Right ventricle myocardium inferior (tissue), 1 donor: Measurements from ENCODE around the gene KPNA4. TPM values are rescaled to one million over a fixed set of nuclear protein-coding genes. Genes with fewer than 3 reads are reported as not detected.
"Not testable (repeated sequence)": the region's sequence is repeated elsewhere in the genome, so short reads cannot be mapped to it uniquely, and the experiment has no call there.

Experiments used
- ATAC-seq: fragments of 200-7000 bp; cut with Tn5 transposase; one replicate; pipeline ENCODE4 v1.9.1; 2020; ENCODE audit warnings: mild to moderate bottlenecking, moderate library complexity
- DNase-seq: peaks from one replicate; pipeline ENCODE4 v3.0.0; 2021; ENCODE audit errors: missing footprints
- intact Hi-C: fragments of 100-400 bp; cut with DNase I; formaldehyde crosslinking; loops from one replicate; pipeline ENCODE4 v1.11.0; 2022
- long read RNA-seq: library from polyadenylated mRNA; unstranded; transcript quantifications from one replicate; pipeline ENCODE4 v2.0.0, GENCODE V29; 2021
- total RNA-seq: library from RNA; stranded (reverse); fragmentation: NEBNext Ultra II Directional; extraction: Animal tissue kit (Norgen Biotek cat#: 25700); gene quantifications from one replicate; pipeline ENCODE4 v1.2.1, GENCODE V29; 2021
- donor health status: DM: no; HTN: yes; CAD: no; lungs with severe emphysema.

Gene KPNA4
- total RNA-seq: 120 TPM
- long read RNA-seq, full-length matches to known transcripts: 83 of 94 reads
- long read RNA-seq, partial matches to known transcripts: 9 of 94 reads
- long read RNA-seq, other reads (novel, unspliced or antisense): 2 of 94 reads

- peak; percentile 99 for DNase-seq
- ATAC-seq: peak; percentile 98
- intact Hi-C loops: loop anchor here (5.0 kb wide), 1 partner anchor 192 kb away; the partner anchor contains the start of gene PPM1L
Measured at GRCh38 chr3:160565442-160566403, at the start of gene KPNA4. Gene KPNA4 (minus strand): TSS chr3:160565571. CDS start chr3:160565282, 289 bp downstream.

GRCh38 chr3:160613661-160614060 lies 48.3 kb upstream of the KPNA4 start:
- DNase-seq: no peak
- ATAC-seq: no peak
- intact Hi-C loops: no loop called here

GRCh38 chr3:160612386-160613075 lies 47.2 kb upstream of the KPNA4 start:
- DNase-seq (no peak), ATAC-seq (no peak)
- intact Hi-C loops: no loop called here

GRCh38 chr3:160611141-160611540 lies 45.8 kb upstream of the KPNA4 start:
- no peak for DNase-seq
- no peak for ATAC-seq
- intact Hi-C loops: no loop called here

- DNase-seq (no peak), ATAC-seq (no peak)
- intact Hi-C loops: no loop called here
Measured at GRCh38 chr3:160608870-160609269, 43.5 kb upstream of the KPNA4 start.

GRCh38 chr3:160607826-160608225 lies 42.5 kb upstream of the KPNA4 start:
- intact Hi-C loops: no loop called here
- no peak for ATAC-seq
- no peak for DNase-seq

- intact Hi-C loops: no loop called here
- no peak for ATAC-seq
- DNase-seq: no peak
Measured at GRCh38 chr3:160605315-160605714, 39.9 kb upstream of the KPNA4 start.

- intact Hi-C loops, ATAC-seq, DNase-seq: not testable (repeated sequence)
Measured at GRCh38 chr3:160603845-160604244, 38.5 kb upstream of the KPNA4 start.

- no peak for DNase-seq
- intact Hi-C loops: no loop called here
- no peak for ATAC-seq
Measured at GRCh38 chr3:160602259-160602658, 36.9 kb upstream of the KPNA4 start.

GRCh38 chr3:160601288-160601687 lies 35.9 kb upstream of the KPNA4 start:
- ATAC-seq: no peak
- intact Hi-C loops: no loop called here

GRCh38 chr3:160598865-160599264 lies 33.5 kb upstream of the KPNA4 start:
- intact Hi-C loops: no loop called here
- no peak for ATAC-seq
- no peak for DNase-seq

More at GRCh38 chr3:160601288-160601687, 35.9 kb upstream of the KPNA4 start:
- no peak for DNase-seq

- no peak for ATAC-seq
- no peak for DNase-seq
- intact Hi-C loops: no loop called here
Measured at GRCh38 chr3:160588023-160588422, 22.7 kb upstream of the KPNA4 start.

- DNase-seq (no peak), ATAC-seq (peak; percentile 44)
- intact Hi-C loops: no loop called here
Measured at GRCh38 chr3:160587105-160587504, 21.7 kb upstream of the KPNA4 start.

GRCh38 chr3:160586679-160587078 lies 21.3 kb upstream of the KPNA4 start:
- intact Hi-C loops: no loop called here
- ATAC-seq (no peak), DNase-seq (no peak)

GRCh38 chr3:160583451-160583850 lies 18.1 kb upstream of the KPNA4 start:
- intact Hi-C loops: no loop called here
- ATAC-seq (no peak), DNase-seq (no peak)

GRCh38 chr3:160580938-160581337 lies 15.6 kb upstream of the KPNA4 start:
- DNase-seq (no peak), ATAC-seq (no peak)
- intact Hi-C loops: no loop called here

GRCh38 chr3:160577556-160578195 lies 12.3 kb upstream of the KPNA4 start:
- intact Hi-C loops: loop anchor here (10.0 kb wide), 1 partner anchor 127 kb away; no protein-coding TSS in a partner anchor
- ATAC-seq (peak; percentile 82), DNase-seq (no peak)

GRCh38 chr3:160577093-160577492 lies 11.7 kb upstream of the KPNA4 start:
- peak; percentile 67 for ATAC-seq
- DNase-seq: no peak
- intact Hi-C loops: loop anchor here (10.0 kb wide), 1 partner anchor 128 kb away; no protein-coding TSS in a partner anchor

GRCh38 chr3:160576621-160577020 lies 11.2 kb upstream of the KPNA4 start:
- ATAC-seq (peak; percentile 16), DNase-seq (no peak)
- intact Hi-C loops: loop anchor here (10.0 kb wide), 1 partner anchor 128 kb away; no protein-coding TSS in a partner anchor
